Measurements from ENCODE around the gene PPP3R1. TPM values are rescaled to one million over a fixed set of nuclear protein-coding genes. Genes with fewer than 3 reads are reported as not detected.

The PPP3R1 gene
- total and polyA plus RNA-seq, 2 of the 4 experiments (the other 2 are of a cell fraction), result 9.1 to 17.3 TPM

DNA sequence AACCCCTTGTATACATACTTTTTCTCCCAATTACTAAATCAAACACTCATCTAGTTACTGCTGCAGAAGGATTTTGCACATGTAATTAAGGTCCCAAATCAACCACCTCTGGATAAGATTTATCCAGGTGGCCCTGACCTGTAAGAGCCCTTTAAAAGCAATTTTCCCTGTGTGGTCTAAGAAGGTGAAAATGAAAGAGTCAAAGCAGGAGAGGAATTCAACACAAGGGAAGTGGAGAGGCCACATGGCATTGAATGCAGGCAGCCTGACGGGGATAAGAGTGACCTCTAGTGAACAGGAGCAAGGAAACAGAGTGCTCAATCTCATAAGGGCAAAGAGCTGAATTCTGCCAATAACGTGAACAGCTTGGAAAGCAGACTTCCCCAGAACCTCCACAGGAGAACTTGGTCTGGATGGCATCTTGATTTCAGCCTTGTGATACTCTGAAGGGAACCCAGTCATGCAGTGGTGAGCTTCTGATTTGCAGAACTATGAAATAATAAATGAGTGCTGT, 27.2 kb downstream of the PPP3R1 start:
- Histone ChIP-seq H2AK9ac (replicated peaks; ENCODE audit: low read depth, low read length, poor library complexity) (no peak overlapping the region), H3K9me1 (ENCODE audit: insufficient read depth, low read length) (peaks cover 9% of the 10 kb centered on the region), H3K4me3 (ENCODE audit: insufficient read depth, low read depth, low read length) (no peak overlapping the region), H2AFZ (replicated peaks; ENCODE audit: low read length, poor library complexity) (no peak overlapping the region), H3K9ac (ENCODE audit: low read depth, low read length) (no peak overlapping the region; the same call in 1 of the 2 replicates), H3K4ac (ENCODE audit: low read depth, low read length) (peak overlapping the region; percentile 3; the same call in 1 of the 2 replicates), H3K27me3 (ENCODE audit: control insufficient read depth, insufficient read depth, low read length) (no peaks in the 10 kb centered on the region), H4K20me1 (ENCODE audit: insufficient read depth, low read length) (peaks cover 40% of the 10 kb centered on the region), H3K4me2 (ENCODE audit: low read depth, low read length) (no peak overlapping the region; the same call in 1 of the 2 replicates), H3K27ac (ENCODE audit: insufficient read depth, low read length) (peak overlapping the region; percentile 43; the same call in 1 of the 2 replicates), H2BK20ac (ENCODE audit: low read depth, low read length) (no peak overlapping the region; the same call in 1 of the 2 replicates), H2BK5ac (ENCODE audit: low read depth, low read length, poor library complexity, severe bottlenecking) (peak overlapping the region; percentile 6), H3K4me1 (ENCODE audit: control insufficient read depth, insufficient read depth, low read length) (peaks cover 16% of the 10 kb centered on the region), H3K56ac (ENCODE audit: extremely low read depth, insufficient read depth, low read length) (no peak overlapping the region), H2BK120ac (ENCODE audit: low read depth, low read length) (peak overlapping the region; percentile 13), H4K5ac (ENCODE audit: low read depth, low read length) (peak overlapping the region; percentile 28; the same call in 1 of the 2 replicates), H4K91ac (ENCODE audit: insufficient read depth, low read depth, low read length) (peak overlapping the region; percentile 1; the same call in 1 of the 2 replicates), H3K79me1 (ENCODE audit: low read depth in 1 of 2, low read length in 2 of 2) (peaks cover 4 to 54% of the 10 kb centered on the region in 2 experiments; a peak in 2 of 4 replicates), H3K23ac (ENCODE audit: low read depth, low read length) (peak overlapping the region; percentile 11; the same call in 1 of the 2 replicates), H2AK5ac (ENCODE audit: low read depth, low read length) (peak overlapping the region; percentile 66; the same call in 1 of the 2 replicates), H3K18ac (ENCODE audit: low read depth, low read length) (no peak overlapping the region), H3K9me3 (ENCODE audit: control insufficient read depth, insufficient read depth, low read length) (peaks cover 2% of the 10 kb centered on the region; the same call in 1 of the 2 replicates), H3K36me3 (ENCODE audit: control insufficient read depth, insufficient read depth, low read length) (peaks cover 7% of the 10 kb centered on the region), H4K8ac (ENCODE audit: low read depth in 2 of 2, low read length in 2 of 2) (peak overlapping the region in 1 of 2 experiments; percentile 48; a peak in 1 of 4 replicates), H2BK15ac (ENCODE audit: low read depth, low read length) (no peak overlapping the region), H3K14ac (replicated peaks; ENCODE audit: low read depth, low read length) (peak overlapping the region; percentile 67; the same call in 1 of the 2 replicates)
- in situ Hi-C loops (cut with MboI; ENCODE audit: low sequenced_read_pairs), result no loop called here
- ATAC-seq (ENCODE audit: low read depth) (no peak), DNase-seq (peak; percentile 13)
- CTCF ChIA-PET, result interaction anchor here (0.7 to 1.1 kb wide), 3 partner anchors 14 to 216 kb away, joined by 3 read pairs; no protein-coding TSS in a partner anchor
- TF ChIP-seq MAZ (IDR thresholded peaks at IDR 0.05; ENCODE audit: borderline replicate concordance, low read depth, low read length), result no peak
- no peak for TF ChIP-seq RFX5 (IDR thresholded peaks at IDR 0.05; ENCODE audit: low read depth, low read length)
- TF ChIP-seq RAD21 (IDR thresholded peaks at IDR 0.05; ENCODE audit: low read length), result no peak
- TF ChIP-seq, protein P1, sequence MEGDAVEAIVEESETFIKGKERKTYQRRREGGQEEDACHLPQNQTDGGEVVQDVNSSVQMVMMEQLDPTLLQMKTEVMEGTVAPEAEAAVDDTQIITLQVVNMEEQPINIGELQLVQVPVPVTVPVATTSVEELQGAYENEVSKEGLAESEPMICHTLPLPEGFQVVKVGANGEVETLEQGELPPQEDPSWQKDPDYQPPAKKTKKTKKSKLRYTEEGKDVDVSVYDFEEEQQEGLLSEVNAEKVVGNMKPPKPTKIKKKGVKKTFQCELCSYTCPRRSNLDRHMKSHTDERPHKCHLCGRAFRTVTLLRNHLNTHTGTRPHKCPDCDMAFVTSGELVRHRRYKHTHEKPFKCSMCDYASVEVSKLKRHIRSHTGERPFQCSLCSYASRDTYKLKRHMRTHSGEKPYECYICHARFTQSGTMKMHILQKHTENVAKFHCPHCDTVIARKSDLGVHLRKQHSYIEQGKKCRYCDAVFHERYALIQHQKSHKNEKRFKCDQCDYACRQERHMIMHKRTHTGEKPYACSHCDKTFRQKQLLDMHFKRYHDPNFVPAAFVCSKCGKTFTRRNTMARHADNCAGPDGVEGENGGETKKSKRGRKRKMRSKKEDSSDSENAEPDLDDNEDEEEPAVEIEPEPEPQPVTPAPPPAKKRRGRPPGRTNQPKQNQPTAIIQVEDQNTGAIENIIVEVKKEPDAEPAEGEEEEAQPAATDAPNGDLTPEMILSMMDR (conservative IDR thresholded peaks at IDR 0.05; ENCODE audit: low read depth, low read length), result 0 out of 2 replicates have a peak, but pooled peaks have one; percentile 9
- TF ChIP-seq, protein P2, sequence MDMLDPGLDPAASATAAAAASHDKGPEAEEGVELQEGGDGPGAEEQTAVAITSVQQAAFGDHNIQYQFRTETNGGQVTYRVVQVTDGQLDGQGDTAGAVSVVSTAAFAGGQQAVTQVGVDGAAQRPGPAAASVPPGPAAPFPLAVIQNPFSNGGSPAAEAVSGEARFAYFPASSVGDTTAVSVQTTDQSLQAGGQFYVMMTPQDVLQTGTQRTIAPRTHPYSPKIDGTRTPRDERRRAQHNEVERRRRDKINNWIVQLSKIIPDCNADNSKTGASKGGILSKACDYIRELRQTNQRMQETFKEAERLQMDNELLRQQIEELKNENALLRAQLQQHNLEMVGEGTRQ (IDR thresholded peaks at IDR 0.05; ENCODE audit: low read depth, low read length), result no peak
- no peak for TF ChIP-seq CHD1 (IDR thresholded peaks at IDR 0.05; ENCODE audit: low read depth, low read length)
- POLR2A ChIA-PET (ENCODE audit: unreplicated experiment), result no interaction called here
- dilution Hi-C loops (cut with HindIII; ENCODE audit: low sequenced_read_pairs, unreplicated experiment), result no loop called here
- intact Hi-C loops (cut with micrococcal nuclease), result no loop called here
- no CpG with 5 or more reads among the region's 2 CpGs for WGBS, 2 experiments (ENCODE audit: extremely low coverage in 2 of 2, insufficient read length in 1 of 2)
- BruUV-seq (replicated peaks), result no TSS peak
